Measurements from ENCODE around the gene REM2. TPM values are rescaled to one million over a fixed set of nuclear protein-coding genes. Genes with fewer than 3 reads are reported as not detected.
A peak's percentile ranks its signal among the peaks of the same experiment; 100 is the strongest.
"Not testable (repeated sequence)": the region's sequence is repeated elsewhere in the genome, so short reads cannot be mapped to it uniquely, and the experiment has no call there.

Gene REM2
- total RNA-seq, 4 donors from 2014 or later = 0.83 to 1.6 TPM; not detected in 2

- no peak overlapping the region for H3K4me3 ChIP-seq
- no peaks in the 10 kb centered on the region for H3K27me3 ChIP-seq
- TF ChIP-seq CTCF (IDR thresholded peaks at IDR 0.05) = no peak
- no peak for TF ChIP-seq POLR2A (IDR thresholded peaks at IDR 0.05)
- no peaks in the 10 kb centered on the region for H3K4me1 ChIP-seq
- no peak for DNase-seq
- intact Hi-C loops (cut with DNase I; ENCODE audit: low total_unique reads) = no loop called here
- H3K36me3 ChIP-seq = no peaks in the 10 kb centered on the region
- H3K27ac ChIP-seq = no peak overlapping the region
- no peaks in the 10 kb centered on the region for H3K9me3 ChIP-seq
Measured at GRCh38 chr14:22906073-22906472, 23.1 kb downstream of the REM2 start.

GRCh38 chr14:22907429-22907828 is 24.4 kb downstream of the REM2 start:
- no peaks in the 10 kb centered on the region for H3K36me3 ChIP-seq
- no peak for TF ChIP-seq POLR2A (IDR thresholded peaks at IDR 0.05)
- TF ChIP-seq CTCF (IDR thresholded peaks at IDR 0.05) = no peak
- intact Hi-C loops (cut with DNase I; ENCODE audit: low total_unique reads) = no loop called here

GRCh38 chr14:22908601-22909000 is 25.6 kb downstream of the REM2 start:
- TF ChIP-seq CTCF (IDR thresholded peaks at IDR 0.05) (no peak), POLR2A (IDR thresholded peaks at IDR 0.05) (no peak)
- intact Hi-C loops (cut with DNase I; ENCODE audit: low total_unique reads) = no loop called here
- H3K27me3 ChIP-seq = no peaks in the 10 kb centered on the region
- H3K9me3 ChIP-seq = no peaks in the 10 kb centered on the region
- no peaks in the 10 kb centered on the region for H3K36me3 ChIP-seq
- no peak overlapping the region for H3K27ac ChIP-seq
- H3K4me1 ChIP-seq = no peaks in the 10 kb centered on the region
- no peak for DNase-seq
- no peak overlapping the region for H3K4me3 ChIP-seq

More at GRCh38 chr14:22907429-22907828, 24.4 kb downstream of the REM2 start:
- H3K9me3 ChIP-seq = no peaks in the 10 kb centered on the region
- H3K4me3 ChIP-seq = no peak overlapping the region
- no peaks in the 10 kb centered on the region for H3K4me1 ChIP-seq
- DNase-seq = no peak
- H3K27ac ChIP-seq = no peak overlapping the region
- H3K27me3 ChIP-seq = no peaks in the 10 kb centered on the region

GRCh38 chr14:22910916-22911315 is 27.9 kb downstream of the REM2 start:
- DNase-seq = no peak
- H3K4me1 ChIP-seq = no peaks in the 10 kb centered on the region
- no peaks in the 10 kb centered on the region for H3K9me3 ChIP-seq
- H3K27ac ChIP-seq = no peak overlapping the region
- H3K27me3 ChIP-seq = no peaks in the 10 kb centered on the region
- H3K4me3 ChIP-seq = no peak overlapping the region
- intact Hi-C loops (cut with DNase I; ENCODE audit: low total_unique reads) = no loop called here
- no peaks in the 10 kb centered on the region for H3K36me3 ChIP-seq
- TF ChIP-seq POLR2A (IDR thresholded peaks at IDR 0.05) (no peak), CTCF (IDR thresholded peaks at IDR 0.05) (no peak)

GRCh38 chr14:22914836-22915235 is 31.8 kb downstream of the REM2 start:
- DNase-seq; H3K27me3 ChIP-seq; H3K9me3 ChIP-seq; H3K27ac ChIP-seq; intact Hi-C loops (cut with DNase I; ENCODE audit: low total_unique reads); H3K36me3 ChIP-seq; H3K4me3 ChIP-seq: not testable (repeated sequence)
- peaks cover 3 to 22% of the 10 kb centered on the region in 2 donors for H3K4me1 ChIP-seq

GRCh38 chr14:22915886-22916521 is 33.0 kb downstream of the REM2 start:
- TF ChIP-seq POLR2A (IDR thresholded peaks at IDR 0.05) (no peak), CTCF (IDR thresholded peaks at IDR 0.05) (no peak)
- no peaks in the 10 kb centered on the region for H3K36me3 ChIP-seq
- peaks cover 3 to 23% of the 10 kb centered on the region in 2 donors for H3K4me1 ChIP-seq
- H3K4me3 ChIP-seq = no peak overlapping the region
- no peaks in the 10 kb centered on the region for H3K27me3 ChIP-seq
- H3K27ac ChIP-seq = peak overlapping the region in 1 of 2 donors; percentile 13
- intact Hi-C loops (cut with DNase I; ENCODE audit: low total_unique reads) = no loop called here
- no peak for DNase-seq
- H3K9me3 ChIP-seq = no peaks in the 10 kb centered on the region
